Measurements from ENCODE around the gene ZBBX.
A peak's percentile ranks its signal among the peaks of the same experiment; 100 is the strongest.

Gene ZBBX

DNA sequence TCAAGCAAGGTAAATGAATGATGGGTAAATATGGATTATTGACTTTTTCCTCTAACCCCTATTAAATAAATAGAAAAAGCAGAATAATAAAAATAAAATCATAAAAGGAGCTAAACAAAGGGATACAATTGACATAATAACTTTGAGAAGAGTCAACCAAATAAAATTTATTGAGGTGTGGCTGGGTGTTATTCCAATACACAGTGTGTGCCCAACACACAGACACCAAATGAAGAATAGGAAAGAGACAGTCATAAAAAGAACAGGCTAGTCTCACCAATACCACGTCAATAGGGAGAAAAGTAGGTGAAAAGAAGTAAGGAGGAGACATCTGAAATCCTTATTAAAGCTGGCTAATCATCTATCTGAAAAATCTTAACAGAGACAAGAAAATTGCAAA is 127.1 kb downstream of the ZBBX start:
- TF ChIP-seq Cebpa-rat (IDR thresholded peaks at IDR 0.05) = no peak
- Histone ChIP-seq H3K9ac (no peak overlapping the region), H3K4me3 (no peak overlapping the region), H3K4me1 (no peaks in the 10 kb centered on the region), H4K20me1 (no peaks in the 10 kb centered on the region), H3K27ac (no peak overlapping the region), H3K27me3 (no peaks in the 10 kb centered on the region), H3K9me3 (no peaks in the 10 kb centered on the region), H3K4me2 (no peak overlapping the region), H3K36me3 (no peaks in the 10 kb centered on the region)

DNA sequence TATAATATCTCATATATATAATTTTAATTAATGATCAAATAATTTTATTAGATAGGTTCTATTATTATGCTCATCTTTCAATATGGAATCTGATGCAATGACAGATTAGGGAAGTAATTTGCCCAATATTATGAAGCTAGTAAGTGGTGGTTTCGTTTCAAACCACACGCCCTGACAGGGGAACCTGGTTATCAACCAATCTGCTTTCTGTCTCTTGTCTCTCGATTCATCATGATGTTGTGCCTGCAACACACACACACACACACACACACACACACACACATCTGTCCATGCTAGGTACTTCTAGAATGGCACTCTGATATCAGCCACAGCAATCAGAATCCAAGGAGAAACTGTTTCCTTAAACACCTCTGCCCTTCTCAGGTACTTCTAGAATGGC is 128.4 kb downstream of the ZBBX start:
- H3K4me3 ChIP-seq = no peak overlapping the region
- no peak for TF ChIP-seq Cebpa-rat (IDR thresholded peaks at IDR 0.05)

DNA sequence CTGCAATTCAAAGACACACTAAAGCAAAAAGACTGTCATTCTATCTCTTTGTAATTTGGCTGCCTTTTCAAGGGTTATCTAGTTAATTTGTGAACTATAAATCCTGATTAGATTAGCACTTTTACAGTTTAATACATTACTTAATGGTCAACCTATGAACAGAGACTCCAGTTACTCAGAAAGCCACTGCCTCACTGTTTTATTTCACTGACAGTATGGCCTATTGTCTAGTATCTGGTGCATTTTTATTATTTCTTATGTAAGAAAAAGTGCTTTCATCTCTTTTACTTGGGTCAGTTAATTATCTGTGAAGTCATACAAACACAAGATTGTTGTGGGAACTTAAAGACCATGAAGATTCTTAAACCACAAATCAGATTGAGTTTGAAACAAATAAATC is 133.8 kb downstream of the ZBBX start:
- Histone ChIP-seq H3K4me3 (no peak overlapping the region), H3K9me3 (no peaks in the 10 kb centered on the region), H3K4me1 (no peaks in the 10 kb centered on the region), H4K20me1 (no peaks in the 10 kb centered on the region), H3K27ac (no peak overlapping the region), H3K27me3 (no peaks in the 10 kb centered on the region), H3K4me2 (no peak overlapping the region), H3K9ac (no peak overlapping the region), H3K36me3 (no peaks in the 10 kb centered on the region)
- TF ChIP-seq Cebpa-rat (IDR thresholded peaks at IDR 0.05) = no peak

More for the DNA sequence above, 128.4 kb downstream of the ZBBX start:
- Histone ChIP-seq H3K27ac (no peak overlapping the region), H4K20me1 (no peaks in the 10 kb centered on the region), H3K4me1 (no peaks in the 10 kb centered on the region), H3K9ac (no peak overlapping the region), H3K4me2 (no peak overlapping the region), H3K36me3 (no peaks in the 10 kb centered on the region), H3K27me3 (no peaks in the 10 kb centered on the region), H3K9me3 (no peaks in the 10 kb centered on the region)

DNA sequence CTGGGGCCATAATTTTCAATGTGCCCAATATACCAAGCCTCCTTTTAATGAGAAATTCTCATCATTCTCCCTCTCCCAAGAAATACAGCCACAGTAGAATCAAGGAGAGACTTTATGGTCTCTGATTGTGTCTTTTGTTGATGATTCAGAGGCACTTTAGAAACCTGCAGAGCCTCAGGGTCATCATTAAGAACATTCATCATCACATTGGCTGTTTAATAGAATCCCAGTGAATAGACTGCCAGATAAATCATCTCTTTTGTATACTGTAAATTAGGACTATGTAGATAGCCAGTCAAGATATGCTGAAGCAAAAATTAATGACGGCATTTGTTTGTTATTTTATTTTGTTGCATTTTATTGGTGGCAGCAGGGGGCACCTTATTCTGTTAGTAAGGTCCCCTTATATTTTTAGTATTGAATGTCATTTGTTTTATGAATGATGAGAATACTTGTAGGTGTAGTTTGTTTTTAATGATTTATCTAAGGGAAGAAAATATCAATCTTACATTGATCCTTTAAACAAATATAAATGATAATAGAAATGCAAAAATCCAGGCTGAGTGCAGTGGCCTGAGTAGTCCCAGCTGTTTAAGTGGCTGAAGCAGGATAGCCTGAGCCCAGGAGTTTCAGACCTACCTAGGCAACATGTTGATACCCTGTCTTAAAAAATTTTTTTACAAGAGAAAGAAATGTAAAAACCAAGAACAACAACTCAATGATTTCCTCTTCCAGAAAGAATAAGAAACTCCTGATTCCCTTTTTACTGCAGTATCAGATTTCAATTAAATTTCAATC is 138.8 kb downstream of the ZBBX start:
- Histone ChIP-seq H3K4me2 (no peak overlapping the region), H3K4me1 (no peaks in the 10 kb centered on the region), H3K27ac (no peak overlapping the region), H3K4me3 (no peak overlapping the region), H3K9ac (no peak overlapping the region), H4K20me1 (no peaks in the 10 kb centered on the region), H3K27me3 (no peaks in the 10 kb centered on the region), H3K36me3 (no peaks in the 10 kb centered on the region), H3K9me3 (no peaks in the 10 kb centered on the region)
- TF ChIP-seq Cebpa-rat (IDR thresholded peaks at IDR 0.05) = no peak

DNA sequence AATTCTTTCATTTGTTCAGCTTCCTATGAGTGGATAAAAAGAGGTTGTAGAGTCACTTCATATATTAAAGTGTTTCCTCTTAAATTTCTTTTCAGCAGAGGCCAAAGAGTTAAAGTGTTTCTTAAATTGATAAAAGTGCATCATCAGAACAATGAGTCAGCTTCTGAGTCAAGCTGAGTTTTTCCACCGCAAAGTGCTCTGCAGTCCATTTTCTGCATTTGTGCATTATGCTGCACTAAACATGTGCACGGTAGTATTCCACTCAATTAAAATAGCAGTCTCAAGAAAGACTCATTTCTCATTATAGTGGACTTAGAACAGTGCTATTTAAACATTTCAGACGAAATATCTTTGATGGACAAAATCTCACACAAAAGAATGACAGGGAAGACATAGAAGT is 152.0 kb downstream of the ZBBX start:
- Histone ChIP-seq H3K27me3 (no peaks in the 10 kb centered on the region), H3K4me2 (no peak overlapping the region), H3K9ac (no peak overlapping the region), H3K4me3 (no peak overlapping the region), H3K36me3 (no peaks in the 10 kb centered on the region), H3K27ac (no peak overlapping the region), H3K4me1 (no peaks in the 10 kb centered on the region), H4K20me1 (no peaks in the 10 kb centered on the region), H3K9me3 (no peaks in the 10 kb centered on the region)
- no peak for TF ChIP-seq Cebpa-rat (IDR thresholded peaks at IDR 0.05)

- no peaks in the 10 kb centered on the region for H3K4me1 ChIP-seq
- H3K27me3 ChIP-seq = no peaks in the 10 kb centered on the region
- no peak overlapping the region for H3K9ac ChIP-seq
- no peaks in the 10 kb centered on the region for H4K20me1 ChIP-seq
- no peaks in the 10 kb centered on the region for H3K36me3 ChIP-seq
- no peak overlapping the region for H3K4me3 ChIP-seq
- no peak for TF ChIP-seq Cebpa-rat (IDR thresholded peaks at IDR 0.05)
- H3K9me3 ChIP-seq = no peaks in the 10 kb centered on the region
- H3K4me2 ChIP-seq = no peak overlapping the region
- H3K27ac ChIP-seq = no peak overlapping the region
These were observed 154.3 kb downstream of the ZBBX start for GRCh38 chr3:167225821-167226220.

DNA sequence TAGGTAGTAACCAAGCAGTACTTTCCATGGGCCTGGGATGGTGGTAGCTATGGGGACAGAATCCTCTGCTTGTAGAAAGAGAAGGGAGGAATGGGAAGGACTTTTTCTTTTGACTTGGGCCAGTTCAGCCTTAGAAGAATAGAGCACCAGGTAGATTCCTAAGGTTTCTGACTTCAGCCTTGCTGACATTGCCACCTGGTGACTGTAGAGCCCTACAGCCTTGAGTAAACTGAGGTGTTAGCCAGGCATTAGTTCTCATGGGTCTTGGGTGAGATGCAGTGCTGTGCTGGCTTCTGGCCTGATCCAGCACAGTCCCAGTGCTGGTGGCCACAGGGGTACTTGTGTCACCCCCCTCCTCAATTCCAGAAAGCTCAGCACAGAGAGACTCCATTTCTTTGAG is 171.1 kb downstream of the ZBBX start:
- Histone ChIP-seq H3K27ac (no peak overlapping the region), H4K20me1 (no peaks in the 10 kb centered on the region), H3K9ac (no peak overlapping the region), H3K9me3 (no peaks in the 10 kb centered on the region), H3K4me3 (no peak overlapping the region), H3K4me2 (no peak overlapping the region), H3K36me3 (no peaks in the 10 kb centered on the region), H3K4me1 (no peaks in the 10 kb centered on the region), H3K27me3 (no peaks in the 10 kb centered on the region)
- TF ChIP-seq Cebpa-rat (IDR thresholded peaks at IDR 0.05) = no peak

GRCh38 chr3:167203062-167203461 is 177.0 kb downstream of the ZBBX start:
- H3K27ac ChIP-seq = no peak overlapping the region
- peaks cover 14% of the 10 kb centered on the region for H3K4me1 ChIP-seq
- no peak overlapping the region for H3K4me3 ChIP-seq
- no peaks in the 10 kb centered on the region for H3K9me3 ChIP-seq
- no peaks in the 10 kb centered on the region for H3K36me3 ChIP-seq
- no peaks in the 10 kb centered on the region for H4K20me1 ChIP-seq
- no peak for TF ChIP-seq Cebpa-rat (IDR thresholded peaks at IDR 0.05)
- H3K4me2 ChIP-seq = peak overlapping the region; percentile 11; the same call in 1 of the 2 replicates
- H3K27me3 ChIP-seq = no peaks in the 10 kb centered on the region
- H3K9ac ChIP-seq = no peak overlapping the region

GRCh38 chr3:167198949-167199600 is 181.0 kb downstream of the ZBBX start:
- no peak for TF ChIP-seq Cebpa-rat (IDR thresholded peaks at IDR 0.05)
- peak overlapping the region; percentile 26; the same call in 1 of the 2 replicates for H3K4me2 ChIP-seq

More at GRCh38 chr3:167198949-167199600, 181.0 kb downstream of the ZBBX start:
- Histone ChIP-seq H4K20me1 (no peaks in the 10 kb centered on the region), H3K4me3 (no peak overlapping the region), H3K9ac (no peak overlapping the region), H3K36me3 (no peaks in the 10 kb centered on the region), H3K9me3 (no peaks in the 10 kb centered on the region), H3K4me1 (peaks cover 14% of the 10 kb centered on the region), H3K27me3 (no peaks in the 10 kb centered on the region), H3K27ac (no peak overlapping the region)

All from BLaER1 (cell line).